Measurements from ENCODE around the gene WLS.

DNA sequence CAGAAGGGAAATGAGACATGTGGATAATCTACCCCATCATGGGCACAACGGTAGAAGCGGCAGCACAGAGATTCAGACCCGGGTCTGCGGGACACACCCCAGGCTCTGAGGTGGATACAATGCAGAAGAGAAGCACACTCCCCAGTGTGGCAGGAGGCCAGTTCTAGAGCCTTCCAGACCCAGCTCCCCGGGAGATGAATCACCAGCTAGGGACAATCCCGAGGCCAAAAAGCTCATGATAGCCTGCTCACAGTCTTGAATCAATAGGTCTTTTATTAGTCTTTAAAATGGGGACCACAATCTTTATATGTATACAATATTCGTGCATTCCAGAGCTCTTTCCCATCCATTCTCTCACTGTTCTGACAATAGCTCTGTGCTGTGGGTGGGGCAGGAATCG is 124.6 kb downstream of the WLS start:
- TF ChIP-seq, protein P1, sequence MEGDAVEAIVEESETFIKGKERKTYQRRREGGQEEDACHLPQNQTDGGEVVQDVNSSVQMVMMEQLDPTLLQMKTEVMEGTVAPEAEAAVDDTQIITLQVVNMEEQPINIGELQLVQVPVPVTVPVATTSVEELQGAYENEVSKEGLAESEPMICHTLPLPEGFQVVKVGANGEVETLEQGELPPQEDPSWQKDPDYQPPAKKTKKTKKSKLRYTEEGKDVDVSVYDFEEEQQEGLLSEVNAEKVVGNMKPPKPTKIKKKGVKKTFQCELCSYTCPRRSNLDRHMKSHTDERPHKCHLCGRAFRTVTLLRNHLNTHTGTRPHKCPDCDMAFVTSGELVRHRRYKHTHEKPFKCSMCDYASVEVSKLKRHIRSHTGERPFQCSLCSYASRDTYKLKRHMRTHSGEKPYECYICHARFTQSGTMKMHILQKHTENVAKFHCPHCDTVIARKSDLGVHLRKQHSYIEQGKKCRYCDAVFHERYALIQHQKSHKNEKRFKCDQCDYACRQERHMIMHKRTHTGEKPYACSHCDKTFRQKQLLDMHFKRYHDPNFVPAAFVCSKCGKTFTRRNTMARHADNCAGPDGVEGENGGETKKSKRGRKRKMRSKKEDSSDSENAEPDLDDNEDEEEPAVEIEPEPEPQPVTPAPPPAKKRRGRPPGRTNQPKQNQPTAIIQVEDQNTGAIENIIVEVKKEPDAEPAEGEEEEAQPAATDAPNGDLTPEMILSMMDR (IDR thresholded peaks at IDR 0.05): no peak
- TF ChIP-seq POLR2A (IDR thresholded peaks at IDR 0.05): no peak
